RWPE1 (cell line): ENCODE data around the gene SCAPER.

Source experiments
- CTCF ChIA-PET: fragments of 350-600 bp; sonication (Branson Sonifier 250); formaldehyde crosslinking; extraction: SDS; loops from one replicate; lab custom pipeline; 2021; lab: Yijun Ruan, JAX
- POLR2A ChIA-PET: fragments of 400-600 bp; formaldehyde crosslinking; extraction: SDS; loops from one replicate; lab custom pipeline; 2020; ENCODE audit warnings: antibody characterized with exemption; ENCODE audit not compliant: low non-redundant PET; lab: Yijun Ruan, JAX
- DNase-seq: peaks from one replicate; pipeline ENCODE4 v3.0.0; 2012; ENCODE audit warnings: low spot score
- H3K27ac ChIP-seq: fragments of 450-650 bp; 2 replicates; pipeline ENCODE4 v1.5.1; 2017
- TF ChIP-seq, protein P1 (sequence below): fragments of 450-650 bp; conservative IDR thresholded peaks from 2 replicates; pipeline ENCODE4 v1.5.1; 2017; ENCODE audit warnings: low read depth, mild to moderate bottlenecking

SCAPER gene

DNA sequence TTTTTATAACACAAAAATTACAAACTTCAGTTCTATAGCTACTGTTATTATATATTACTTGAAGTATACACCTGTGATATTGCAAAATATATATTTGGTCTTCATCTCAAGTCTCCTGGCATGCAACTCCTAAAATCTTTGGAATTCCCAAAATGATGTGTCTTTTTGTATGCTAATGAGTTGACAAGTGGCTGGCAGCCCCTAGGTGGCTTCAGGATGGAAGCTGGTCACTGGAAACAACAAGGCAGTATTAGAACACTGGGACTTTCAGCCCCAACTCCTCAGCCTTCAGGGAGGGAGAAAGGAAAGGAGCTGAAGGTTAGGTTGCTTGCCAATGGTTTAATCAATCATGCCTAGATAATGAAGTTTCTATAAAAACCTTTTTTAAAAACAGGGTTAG is 112.0 kb downstream of the SCAPER start:
- TF ChIP-seq, protein P1, sequence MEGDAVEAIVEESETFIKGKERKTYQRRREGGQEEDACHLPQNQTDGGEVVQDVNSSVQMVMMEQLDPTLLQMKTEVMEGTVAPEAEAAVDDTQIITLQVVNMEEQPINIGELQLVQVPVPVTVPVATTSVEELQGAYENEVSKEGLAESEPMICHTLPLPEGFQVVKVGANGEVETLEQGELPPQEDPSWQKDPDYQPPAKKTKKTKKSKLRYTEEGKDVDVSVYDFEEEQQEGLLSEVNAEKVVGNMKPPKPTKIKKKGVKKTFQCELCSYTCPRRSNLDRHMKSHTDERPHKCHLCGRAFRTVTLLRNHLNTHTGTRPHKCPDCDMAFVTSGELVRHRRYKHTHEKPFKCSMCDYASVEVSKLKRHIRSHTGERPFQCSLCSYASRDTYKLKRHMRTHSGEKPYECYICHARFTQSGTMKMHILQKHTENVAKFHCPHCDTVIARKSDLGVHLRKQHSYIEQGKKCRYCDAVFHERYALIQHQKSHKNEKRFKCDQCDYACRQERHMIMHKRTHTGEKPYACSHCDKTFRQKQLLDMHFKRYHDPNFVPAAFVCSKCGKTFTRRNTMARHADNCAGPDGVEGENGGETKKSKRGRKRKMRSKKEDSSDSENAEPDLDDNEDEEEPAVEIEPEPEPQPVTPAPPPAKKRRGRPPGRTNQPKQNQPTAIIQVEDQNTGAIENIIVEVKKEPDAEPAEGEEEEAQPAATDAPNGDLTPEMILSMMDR, result no peak
- no peak overlapping the region for H3K27ac ChIP-seq
- DNase-seq, result no peak
- POLR2A ChIA-PET, result no interaction called here
- CTCF ChIA-PET, result no interaction called here

DNA sequence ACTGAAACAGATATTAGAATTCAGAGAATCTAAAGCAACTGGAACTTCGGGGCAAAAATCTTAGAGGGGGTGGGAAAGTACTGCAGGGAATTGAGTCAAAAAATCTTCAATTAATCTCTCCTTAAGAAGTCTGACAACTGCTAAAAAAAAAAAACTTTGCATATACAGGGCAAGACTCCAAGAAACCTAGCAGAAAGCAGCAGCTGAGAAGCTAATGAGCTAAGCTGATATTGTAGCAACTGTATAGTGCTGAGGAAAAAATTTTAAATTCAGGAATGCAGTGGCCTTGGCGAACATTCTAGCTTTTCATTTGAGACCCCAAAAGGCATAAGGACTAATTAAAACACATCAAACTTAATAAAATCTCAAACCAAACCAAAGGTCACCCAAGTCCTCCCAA is 113.6 kb downstream of the SCAPER start:
- DNase-seq, result no peak
- CTCF ChIA-PET, result interaction anchor here (0.6 kb wide), 3 partner anchors 15 to 644 kb away, joined by 3 to 4 read pairs (median 3); no protein-coding TSS in a partner anchor
- H3K27ac ChIP-seq, result no peak overlapping the region
- TF ChIP-seq, protein P1, result no peak
- POLR2A ChIA-PET, result no interaction called here

DNA sequence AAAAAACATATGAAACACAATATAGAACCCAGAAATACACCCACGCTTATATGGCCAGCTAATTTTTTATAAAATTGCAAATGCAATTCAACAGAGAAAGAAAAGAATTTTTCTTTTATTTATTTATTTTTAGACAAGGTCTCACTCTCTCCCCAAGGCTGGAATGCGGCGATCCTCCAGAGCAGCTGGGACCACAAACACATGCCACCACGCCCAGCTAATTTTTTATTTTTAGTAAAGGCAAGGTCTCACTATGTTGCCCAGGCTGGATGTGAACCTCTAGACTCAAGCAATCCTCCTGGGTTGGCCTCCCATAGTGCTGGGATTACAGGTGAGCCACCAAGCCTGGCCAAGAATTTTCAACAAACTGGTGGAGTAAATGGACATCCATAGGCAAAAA is 117.9 kb downstream of the SCAPER start:
- H3K27ac ChIP-seq, result no peak overlapping the region
- CTCF ChIA-PET, result no interaction called here
- POLR2A ChIA-PET, result no interaction called here
- DNase-seq, result no peak
- TF ChIP-seq, protein P1, result no peak

DNA sequence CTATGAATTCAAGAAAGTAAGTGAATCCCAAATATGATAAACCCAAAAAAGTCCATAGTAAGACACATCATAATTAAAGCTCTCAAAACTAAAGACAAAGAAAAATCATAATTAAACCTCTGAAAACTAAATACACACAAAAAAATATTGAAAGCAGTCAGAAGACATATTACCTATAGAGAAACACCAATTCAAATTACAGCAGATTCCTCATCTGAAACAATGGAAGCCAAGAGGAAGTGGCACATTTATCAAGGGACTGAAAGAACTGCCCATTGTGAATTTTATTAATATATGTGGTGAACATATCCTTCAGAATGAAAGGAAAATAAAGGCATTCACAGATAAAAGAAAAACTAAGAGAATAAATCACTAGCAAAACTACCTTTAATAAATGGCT is 128.2 kb downstream of the SCAPER start:
- TF ChIP-seq, protein P1, result no peak
- ChIA-PET POLR2A (no interaction called here), CTCF (interaction anchor here (0.7 kb wide), 1 partner anchor 9 kb away, joined by 5 read pairs; no protein-coding TSS in a partner anchor)
- H3K27ac ChIP-seq, result no peak overlapping the region
- DNase-seq, result no peak

DNA sequence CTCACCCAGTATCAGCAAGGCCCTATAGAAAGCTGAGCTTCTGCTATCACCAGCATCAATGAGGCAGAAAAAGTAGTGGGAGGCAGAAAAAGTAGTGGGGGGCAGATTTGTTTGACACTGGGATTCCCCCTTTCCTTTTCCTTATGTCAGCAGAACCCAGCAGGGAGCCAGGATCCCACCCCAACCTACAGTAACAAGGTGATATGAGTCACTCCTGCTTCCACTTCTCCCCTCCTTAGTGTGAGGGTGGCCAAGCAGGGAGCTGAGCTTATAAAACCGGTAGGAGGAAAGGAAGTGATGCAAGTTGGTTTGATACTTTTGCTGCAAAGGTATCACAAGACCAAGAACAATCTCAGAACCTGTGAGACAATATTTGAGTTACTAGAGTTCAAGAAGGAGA is 128.7 kb downstream of the SCAPER start:
- no peak for DNase-seq
- CTCF ChIA-PET, result no interaction called here
- H3K27ac ChIP-seq, result no peak overlapping the region
- POLR2A ChIA-PET, result no interaction called here
- TF ChIP-seq, protein P1, result no peak

DNA sequence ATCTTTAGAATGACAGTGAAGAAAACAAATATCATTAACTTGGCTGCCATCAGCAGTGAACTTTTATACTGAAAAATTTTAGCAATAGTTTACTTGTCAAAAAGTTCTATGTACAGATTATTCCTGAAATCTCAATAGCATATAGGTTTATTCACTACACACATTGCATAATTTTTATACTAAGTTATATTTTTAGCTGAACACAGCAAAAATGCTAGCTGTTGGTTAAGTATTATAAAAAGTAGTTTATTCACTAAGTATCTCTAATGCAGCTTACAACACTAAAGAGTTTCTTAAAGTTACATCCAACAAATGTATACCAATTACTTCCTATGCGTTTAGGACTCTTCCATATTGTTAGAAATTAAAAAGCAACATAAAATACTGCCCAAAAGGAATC is 131.9 kb downstream of the SCAPER start:
- CTCF ChIA-PET, result no interaction called here
- POLR2A ChIA-PET, result no interaction called here

More for the DNA sequence above, 131.9 kb downstream of the SCAPER start:
- TF ChIP-seq, protein P1, result no peak
- no peak for DNase-seq
- no peak overlapping the region for H3K27ac ChIP-seq
